PC-9 (cell line): Measurements from ENCODE around the gene ATG5.

ENCODE experiments used
- EZH2 ChIP-seq: fragments of 200-600 bp; sonication (generic); IDR thresholded peaks from 2 replicates; pipeline ENCODE4 v1.8.0; 2017; ENCODE audit warnings: antibody characterized with exemption, low read depth
- TF ChIP-seq, protein P1 (sequence below): fragments of 200-600 bp; sonication (generic); conservative IDR thresholded peaks from 2 replicates; pipeline ENCODE4 v1.6.1; 2017; ENCODE audit warnings: mixed run types, antibody characterized with exemption, mild to moderate bottlenecking, moderate library complexity

- TF ChIP-seq EZH2: no peak
- TF ChIP-seq, protein P1, sequence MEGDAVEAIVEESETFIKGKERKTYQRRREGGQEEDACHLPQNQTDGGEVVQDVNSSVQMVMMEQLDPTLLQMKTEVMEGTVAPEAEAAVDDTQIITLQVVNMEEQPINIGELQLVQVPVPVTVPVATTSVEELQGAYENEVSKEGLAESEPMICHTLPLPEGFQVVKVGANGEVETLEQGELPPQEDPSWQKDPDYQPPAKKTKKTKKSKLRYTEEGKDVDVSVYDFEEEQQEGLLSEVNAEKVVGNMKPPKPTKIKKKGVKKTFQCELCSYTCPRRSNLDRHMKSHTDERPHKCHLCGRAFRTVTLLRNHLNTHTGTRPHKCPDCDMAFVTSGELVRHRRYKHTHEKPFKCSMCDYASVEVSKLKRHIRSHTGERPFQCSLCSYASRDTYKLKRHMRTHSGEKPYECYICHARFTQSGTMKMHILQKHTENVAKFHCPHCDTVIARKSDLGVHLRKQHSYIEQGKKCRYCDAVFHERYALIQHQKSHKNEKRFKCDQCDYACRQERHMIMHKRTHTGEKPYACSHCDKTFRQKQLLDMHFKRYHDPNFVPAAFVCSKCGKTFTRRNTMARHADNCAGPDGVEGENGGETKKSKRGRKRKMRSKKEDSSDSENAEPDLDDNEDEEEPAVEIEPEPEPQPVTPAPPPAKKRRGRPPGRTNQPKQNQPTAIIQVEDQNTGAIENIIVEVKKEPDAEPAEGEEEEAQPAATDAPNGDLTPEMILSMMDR: no peak
Observed at GRCh38 chr6:106249658-106250057, 75.9 kb downstream of the ATG5 start.
